Measurements from ENCODE around the gene AKAP12.

GRCh38 chr6:151275121-151275520, 35.4 kb downstream of the AKAP12 start:
- TF ChIP-seq POLR2A (IDR thresholded peaks at IDR 0.05) (no peak), CTCF (IDR thresholded peaks at IDR 0.05) (no peak)
